IPS-NIHi11 (cell line): Measurements from ENCODE around the gene SLC25A44.

Experiments used
- DNase-seq: peaks from one replicate; pipeline ENCODE4 v3.0.0; 2012; ENCODE audit warnings: mixed read lengths, low spot score

SLC25A44 gene, protein sequence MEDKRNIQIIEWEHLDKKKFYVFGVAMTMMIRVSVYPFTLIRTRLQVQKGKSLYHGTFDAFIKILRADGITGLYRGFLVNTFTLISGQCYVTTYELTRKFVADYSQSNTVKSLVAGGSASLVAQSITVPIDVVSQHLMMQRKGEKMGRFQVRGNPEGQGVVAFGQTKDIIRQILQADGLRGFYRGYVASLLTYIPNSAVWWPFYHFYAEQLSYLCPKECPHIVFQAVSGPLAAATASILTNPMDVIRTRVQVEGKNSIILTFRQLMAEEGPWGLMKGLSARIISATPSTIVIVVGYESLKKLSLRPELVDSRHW

DNA sequence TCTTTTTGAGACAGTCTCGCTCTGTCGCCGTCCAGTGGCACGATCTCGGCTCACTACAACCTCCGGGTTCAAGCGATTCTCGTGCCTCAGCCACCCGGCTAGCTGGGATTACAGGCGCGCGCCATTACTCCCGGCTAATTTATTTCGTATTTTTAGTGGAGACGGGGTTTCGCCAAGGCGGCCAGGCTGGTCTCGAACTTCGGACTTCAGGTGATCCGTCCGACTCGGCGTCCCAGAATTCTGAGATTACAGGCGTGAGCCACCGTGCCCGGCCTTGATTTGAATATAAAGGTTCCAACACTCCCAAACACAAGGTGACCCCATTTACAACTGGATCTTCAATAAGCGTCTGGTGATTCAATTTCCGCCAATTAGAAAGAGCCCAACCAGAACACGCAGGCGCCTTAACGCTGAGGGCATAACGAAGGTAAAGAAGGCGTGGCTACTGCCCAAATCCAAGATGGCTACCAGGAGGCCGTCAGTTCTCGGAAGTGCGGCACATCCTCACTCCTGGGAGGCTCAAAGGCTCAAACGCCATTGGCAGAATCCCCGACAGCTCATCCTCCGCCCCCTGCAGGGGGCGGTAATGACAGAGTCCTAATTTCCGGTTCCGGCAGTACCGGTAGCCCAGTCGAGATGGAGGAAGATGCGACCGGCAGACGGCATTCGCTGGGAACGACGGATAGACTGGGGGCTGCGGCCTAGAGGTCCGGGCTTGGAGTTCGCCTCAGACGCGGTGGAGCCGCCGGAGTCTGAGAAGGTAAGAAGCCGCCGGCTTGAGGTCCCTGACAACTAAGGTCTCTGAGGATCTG, at the start of gene SLC25A44:
TSS of gene SLC25A44 (plus strand) at position 617 of the 812 bp plus-strand sequence. CDS start 5,744 bp downstream, outside the sequence.
- DNase-seq = peak; percentile 96

DNA sequence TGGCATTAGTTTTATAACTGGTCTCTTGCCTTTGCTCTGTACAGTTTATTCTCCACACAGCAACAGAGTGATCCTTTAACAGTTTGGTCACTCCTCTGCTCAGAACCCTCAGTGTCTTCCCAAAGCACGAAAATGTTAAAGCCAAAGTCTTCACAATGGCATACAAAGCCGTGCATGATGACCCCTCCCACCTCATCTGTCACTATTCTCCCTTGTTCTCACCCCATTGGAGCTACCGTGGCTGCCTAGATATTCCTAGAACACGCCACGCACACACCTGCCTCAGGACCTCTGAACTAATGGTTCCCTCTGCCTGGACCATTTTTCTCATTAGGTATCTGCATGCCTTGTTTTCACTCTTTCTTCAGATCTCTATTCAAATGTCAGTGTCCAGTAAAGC, 49.2 kb upstream of the SLC25A44 start:
- no peak for DNase-seq

DNA sequence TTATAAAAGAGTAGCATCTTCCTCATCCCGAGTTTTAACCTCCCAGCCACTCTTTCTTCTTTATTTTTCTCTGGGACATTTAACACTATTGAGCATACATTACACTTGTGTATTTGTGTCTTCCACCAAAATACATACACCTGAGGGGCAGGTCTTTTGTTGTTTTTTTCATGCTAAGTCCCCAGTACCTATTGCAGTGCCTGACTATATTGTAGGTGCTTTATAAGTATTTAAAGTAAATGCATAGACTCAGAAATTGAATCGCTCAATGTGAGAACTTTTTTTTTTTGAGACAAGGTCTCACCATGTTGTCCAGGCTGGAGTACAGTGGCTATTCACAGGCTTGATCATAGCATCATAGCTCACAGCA, 48.3 kb upstream of the SLC25A44 start:
- no peak for DNase-seq

DNA sequence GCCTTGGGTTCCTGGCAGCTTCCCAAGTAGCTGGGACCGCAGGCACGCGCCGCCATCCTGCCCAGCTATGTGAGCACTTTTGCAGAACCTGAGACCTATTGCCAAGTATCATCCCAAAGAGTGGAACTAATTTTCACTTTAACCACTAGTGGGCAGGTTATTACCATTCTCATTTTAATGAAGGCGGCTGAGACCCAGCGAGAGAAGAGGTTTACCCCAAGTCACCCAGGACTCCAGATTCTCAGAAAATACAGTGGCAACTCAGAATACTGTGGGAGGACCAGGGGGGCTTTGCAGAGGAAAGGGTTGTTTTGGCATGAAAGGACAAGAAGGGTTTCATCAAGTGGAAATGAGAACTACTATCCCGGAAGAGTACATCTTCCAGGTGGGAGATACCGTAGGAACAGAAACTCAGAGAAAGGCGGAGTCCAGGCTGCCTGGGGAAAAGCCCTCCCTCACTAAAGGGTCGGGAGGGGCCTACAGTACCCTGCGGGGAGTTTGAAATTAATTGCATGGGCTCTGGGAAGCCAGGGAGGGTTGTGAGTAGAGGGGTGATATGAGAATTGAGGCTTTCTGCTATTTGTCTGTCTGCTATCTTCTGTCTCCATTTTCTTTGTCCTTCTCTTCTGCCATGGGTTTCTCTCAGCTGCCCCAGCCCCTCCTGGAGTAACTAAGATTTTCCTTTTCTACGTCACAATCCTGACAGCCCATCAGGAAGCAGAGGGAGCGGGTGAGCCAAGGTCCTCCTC, 47.7 kb upstream of the SLC25A44 start:
- DNase-seq = peak; percentile 49

DNA sequence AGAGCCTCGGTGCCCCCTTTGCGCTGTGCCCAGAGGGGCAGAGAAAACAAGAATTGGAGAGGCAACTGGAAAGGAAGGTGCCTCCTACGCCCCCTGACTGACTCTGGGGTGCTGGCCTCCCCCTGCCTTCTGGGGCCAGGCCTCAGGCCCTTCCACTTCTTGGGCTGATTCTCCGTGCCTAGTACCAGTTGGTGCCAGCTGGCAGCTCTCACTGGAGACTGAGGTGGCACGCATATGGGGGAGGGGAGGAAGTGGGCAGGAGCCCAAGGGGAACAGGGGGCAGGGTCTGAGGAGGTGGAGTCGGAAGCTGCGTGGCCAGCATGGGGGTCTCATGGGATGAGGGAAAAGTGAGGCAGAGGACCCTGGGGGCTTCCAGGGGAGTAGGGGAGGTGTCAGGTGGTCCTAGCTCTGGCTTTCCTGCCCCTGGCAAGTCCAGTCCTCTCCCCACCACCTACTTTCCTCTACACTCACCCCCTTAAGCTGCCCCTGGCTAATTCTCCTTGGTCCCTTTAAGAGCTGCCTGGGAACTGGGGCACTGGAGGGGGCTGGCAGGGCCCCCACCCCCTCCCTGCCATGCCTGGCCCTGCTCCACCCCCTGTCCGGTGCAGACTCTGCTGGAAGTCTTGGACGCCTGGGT, 47.0 kb upstream of the SLC25A44 start:
- DNase-seq = no peak

DNA sequence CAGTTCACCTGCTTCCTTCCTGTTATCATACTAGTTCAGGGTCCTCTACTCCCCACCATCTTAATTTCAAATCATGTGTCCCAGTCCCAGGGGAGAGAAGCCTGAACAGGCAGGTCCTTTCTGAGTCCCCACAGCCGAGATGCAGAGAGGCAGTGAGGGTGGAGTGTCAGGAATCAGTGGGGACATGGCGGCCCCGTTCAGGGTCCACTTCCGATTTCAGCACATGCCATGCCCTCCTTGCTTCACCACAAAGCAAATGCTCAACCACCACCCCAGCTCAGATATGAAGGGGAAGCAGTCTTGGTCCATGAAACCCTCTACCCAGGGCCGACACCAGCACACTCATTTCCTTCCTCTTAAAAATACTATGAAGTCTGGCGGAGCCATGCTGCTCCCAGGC, 45.7 kb upstream of the SLC25A44 start:
- no peak for DNase-seq

DNA sequence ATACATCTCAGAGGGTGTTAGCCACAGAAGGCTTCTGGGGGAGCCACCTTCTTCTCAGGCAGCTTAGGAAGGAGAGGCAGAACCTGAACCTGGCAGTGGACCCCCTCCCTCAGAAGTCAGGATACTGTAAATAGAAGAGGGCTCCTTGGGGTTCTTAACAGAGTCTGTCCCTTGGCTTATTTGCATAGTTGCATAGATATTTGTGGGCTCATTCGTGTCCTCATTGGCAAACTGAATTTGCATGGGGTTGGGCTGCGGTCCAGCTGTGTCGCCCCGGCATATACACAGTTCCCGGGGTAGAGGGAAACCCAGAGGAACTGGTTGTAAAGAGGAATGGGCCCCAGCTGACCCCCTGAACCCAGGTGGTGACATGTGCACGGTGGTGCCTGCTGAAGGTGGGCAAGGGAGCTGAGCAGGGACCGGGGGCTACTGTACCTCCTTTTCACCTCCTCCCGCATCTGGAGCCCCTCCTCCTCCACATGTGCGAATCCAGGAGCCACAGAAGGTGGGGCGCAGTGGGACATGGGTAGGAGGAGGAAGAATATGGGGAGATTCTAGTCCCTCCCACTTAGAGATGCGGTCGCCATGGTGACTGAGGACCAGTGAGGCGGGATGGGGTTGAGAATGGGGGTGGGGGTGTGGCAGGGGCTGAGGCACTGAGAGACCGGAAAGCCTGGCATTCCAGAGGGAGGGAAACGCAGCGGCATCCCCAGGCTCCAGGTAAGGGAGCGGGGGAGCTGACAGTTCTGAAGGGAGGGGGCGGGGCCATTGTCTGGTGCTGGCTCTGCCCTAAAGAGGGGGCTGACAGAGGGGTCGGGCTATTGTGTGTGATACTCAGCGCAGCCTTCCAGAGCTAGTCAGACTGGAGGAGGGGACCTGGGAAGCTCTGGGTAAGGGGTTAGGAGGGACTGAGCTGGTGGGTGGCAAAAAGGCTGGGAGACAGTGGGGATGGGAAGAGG, 44.3 kb upstream of the SLC25A44 start:
- peak; percentile 78 for DNase-seq

DNA sequence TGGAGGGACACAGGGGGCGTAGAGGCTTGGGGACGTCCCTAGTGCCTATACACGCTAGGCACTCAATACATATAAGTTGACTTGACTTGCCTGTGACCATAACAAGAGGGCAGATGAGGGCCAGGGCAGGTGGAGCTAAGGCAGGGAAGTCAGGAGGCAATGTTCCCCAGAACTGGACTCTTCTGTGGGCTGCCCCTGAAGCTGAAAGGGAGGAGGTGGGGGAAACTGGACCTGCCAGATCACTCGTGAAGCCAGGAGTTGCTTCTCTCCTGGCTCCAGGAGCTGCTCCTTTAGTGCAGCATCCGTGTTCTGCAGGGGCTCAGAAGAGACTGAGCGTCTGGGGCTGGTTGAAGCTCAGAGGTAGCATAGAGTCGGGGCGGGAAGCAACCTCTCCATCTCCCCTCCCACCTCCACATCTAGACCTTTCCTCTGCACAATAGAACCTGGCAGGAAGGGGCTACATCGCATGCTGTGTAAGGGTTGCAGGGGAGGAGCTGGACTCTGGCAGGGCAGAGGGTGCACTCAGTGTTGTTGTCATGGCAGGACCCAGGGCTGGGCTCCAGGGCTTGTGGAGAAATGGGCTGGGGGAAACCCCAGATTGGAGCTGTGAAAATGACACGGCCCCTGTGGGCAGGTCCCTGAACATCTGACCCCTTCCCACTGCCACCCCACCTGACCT, 43.4 kb upstream of the SLC25A44 start:
- no peak for DNase-seq

DNA sequence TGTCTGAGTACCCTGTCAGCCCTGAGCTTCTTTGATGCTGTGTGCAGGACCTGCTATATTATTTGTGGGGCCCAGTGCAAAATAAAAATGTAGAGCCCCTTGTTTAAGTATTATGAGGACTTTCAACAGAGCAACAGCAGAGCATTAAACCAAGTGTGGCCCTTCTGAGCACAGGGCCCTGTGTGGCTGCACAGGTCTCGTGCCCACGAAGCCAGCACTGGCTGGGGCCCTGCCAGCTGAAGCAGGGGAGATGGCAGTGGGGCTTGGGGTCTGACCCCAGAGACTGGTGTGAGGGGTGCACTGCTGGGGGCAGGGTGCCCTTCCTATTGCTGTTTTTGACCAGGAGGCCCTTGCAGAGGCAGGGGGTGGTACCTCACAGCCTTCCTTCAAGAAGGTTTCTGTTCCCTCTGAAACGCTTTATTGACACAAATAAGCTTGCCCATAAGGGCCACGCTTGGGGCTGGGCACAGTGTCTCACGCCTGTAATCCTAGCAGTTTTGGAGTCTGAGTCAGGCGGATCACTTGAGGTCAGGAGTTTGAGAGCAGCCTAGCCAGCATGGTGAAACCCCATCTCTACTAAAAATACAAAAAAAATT, 42.7 kb upstream of the SLC25A44 start:
- no peak for DNase-seq

DNA sequence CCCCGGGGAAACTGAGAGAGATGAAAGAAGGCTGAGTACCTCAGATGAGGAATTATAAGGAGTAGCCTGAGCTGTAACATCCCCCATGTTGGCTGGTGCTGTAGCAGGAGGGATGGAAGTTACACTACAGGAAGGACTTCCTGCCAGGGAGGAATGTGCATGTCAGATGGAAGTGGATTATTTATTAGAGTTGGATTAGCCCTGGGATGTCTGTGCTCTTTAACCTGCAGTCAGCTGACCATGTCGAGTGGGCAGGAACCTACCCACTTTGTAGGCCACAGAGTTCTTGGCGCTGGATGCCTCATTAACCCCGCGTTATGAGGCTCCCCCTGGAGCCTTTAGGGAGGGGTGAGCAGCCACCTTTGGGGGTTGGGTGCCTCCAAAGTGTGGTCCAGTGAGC, 41.3 kb upstream of the SLC25A44 start:
- no peak for DNase-seq

DNA sequence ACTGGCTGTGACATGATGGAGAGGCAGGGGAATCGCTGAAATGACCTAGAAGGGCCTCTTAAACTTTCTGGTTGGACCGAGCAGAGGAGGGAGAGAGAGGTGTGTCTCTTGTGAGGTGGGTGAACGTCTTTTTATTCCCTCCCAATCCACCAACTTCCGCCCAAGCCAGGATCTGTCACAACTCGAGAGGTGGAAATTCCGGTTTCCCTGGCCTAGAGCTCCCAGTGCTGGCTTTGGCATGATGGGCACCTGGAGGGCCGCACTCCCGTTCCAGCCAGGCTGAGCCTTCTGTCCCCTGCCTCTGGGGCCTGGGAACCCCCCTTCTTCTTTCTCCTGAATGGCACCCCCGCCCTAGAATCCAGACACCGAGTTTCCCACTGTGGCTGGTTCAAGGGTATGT, 40.5 kb upstream of the SLC25A44 start, which contains the start of gene SEMA4A:
TSS of gene SEMA4A (plus strand) at position 224 of the 400 bp plus-strand sequence. CDS start 994 bp downstream, outside the sequence.
- peak; percentile 73 for DNase-seq

DNA sequence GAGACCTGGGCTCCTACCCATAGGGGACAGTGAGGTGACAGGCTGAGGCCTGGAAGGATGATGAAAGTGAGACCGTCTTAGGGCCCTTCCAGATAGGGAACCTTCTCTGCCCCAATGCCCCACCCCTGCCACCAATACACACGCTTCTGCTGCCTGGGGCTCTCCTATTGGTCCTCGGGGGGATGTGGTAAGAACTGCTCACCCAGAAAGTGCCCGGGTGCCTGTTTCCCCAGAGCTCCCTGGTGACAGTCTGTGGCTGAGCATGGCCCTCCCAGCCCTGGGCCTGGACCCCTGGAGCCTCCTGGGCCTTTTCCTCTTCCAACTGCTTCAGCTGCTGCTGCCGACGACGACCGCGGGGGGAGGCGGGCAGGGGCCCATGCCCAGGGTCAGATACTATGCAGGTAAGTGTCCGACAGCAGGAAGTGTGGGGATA, 39.6 kb upstream of the SLC25A44 start:
- DNase-seq = no peak

DNA sequence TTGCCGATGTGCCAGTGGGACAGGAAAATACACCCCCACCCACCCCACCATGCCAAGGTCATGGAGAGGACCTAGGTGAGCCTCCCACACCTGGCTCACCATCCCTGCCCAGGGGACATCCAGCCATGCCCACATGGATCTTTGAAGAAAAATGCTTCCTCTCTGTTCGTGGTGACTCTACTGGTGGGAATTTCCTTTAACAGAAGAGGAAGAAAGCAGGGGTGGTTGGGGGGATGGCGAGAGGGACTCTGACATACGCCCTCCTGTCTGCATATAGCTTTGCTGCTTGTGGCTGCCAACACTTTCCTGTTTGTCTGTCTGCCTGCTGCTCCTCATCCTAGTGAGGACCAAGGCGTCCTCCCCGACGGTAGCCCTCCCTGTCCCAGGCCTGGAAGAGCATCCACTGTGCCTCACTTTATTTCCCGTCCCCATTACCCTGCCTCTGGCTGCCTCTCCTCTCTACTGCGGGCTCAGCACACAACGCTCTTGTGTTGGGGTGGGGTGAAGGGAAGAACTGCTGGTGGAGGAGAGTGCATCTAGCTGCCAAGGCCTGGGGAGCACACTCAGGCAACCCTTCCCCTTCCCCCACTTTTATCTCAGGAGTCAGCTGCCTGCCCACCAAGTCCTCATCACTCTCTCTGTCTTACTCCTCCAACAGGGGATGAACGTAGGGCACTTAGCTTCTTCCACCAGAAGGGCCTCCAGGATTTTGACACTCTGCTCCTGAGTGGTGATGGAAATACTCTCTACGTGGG, 38.0 kb upstream of the SLC25A44 start:
- DNase-seq = no peak

DNA sequence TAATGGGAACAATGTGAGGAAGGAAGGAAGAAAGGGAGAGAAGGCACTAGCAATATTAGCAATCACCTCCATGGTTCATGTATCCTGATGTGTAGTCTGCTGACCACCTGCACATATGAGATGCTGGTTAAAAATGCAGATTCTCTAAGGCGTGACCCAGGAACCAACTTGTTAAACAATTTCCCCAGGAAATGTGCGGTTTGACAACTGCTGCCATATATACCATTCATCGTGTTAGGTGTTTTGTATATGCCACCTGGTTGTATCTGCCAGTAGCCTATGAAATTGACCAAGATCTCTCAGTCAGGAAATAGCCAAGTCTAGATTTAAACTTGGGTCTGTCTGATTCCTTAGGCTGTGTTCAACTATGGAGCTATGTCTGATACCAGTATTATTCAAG, 36.4 kb upstream of the SLC25A44 start:
- DNase-seq = no peak

DNA sequence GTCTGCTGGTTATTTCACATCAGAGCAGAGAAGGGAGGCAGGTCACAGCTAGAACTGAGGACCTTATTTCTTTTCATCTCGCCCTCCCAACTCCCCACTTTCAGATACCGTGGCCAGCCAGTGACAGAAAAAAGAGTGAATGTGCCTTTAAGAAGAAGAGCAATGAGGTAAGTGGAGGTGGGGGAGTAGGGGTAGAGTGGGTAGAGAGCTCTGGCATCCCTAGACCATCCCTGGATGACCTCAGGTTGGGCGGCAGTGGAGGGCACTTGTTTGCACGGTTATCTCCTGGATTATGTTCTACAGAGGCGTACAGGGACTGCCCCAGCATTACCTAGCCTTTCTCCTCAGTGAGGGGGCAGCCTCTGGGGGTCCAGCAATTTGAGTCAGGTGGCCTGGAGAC, 35.9 kb upstream of the SLC25A44 start:
- no peak for DNase-seq

DNA sequence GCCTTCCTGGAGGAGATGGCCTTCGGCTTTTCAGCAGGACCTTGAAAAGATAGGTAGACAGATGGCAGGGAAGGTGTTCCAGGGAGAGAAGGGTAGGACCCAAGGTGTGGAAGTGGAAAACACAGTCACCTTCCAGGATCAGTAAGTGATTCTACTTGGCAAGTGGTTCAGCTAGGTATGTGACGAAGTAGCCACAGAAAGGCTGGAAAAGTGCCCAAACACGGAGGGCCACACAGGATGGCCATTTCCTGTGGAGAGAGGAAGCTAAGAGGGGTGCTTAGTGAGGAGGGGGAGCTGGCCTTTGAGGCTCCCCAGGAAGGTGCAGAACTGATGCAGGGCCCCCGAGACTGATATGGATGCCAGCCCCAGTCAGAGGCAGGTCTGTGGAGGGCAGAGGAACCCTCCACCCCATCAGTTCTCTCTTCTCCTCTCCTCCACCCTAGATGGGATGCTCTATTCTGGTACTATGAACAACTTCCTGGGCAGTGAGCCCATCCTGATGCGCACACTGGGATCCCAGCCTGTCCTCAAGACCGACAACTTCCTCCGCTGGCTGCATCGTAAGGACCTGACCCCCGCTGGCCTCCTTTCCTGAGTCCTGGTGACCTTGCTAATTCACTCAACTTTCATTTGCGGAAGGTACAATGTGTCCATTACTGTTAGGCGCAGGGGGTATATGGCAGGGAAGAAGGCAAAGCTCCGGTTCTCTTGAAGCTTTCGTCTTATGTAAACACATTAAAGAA, 33.7 kb upstream of the SLC25A44 start:
- no peak for DNase-seq

DNA sequence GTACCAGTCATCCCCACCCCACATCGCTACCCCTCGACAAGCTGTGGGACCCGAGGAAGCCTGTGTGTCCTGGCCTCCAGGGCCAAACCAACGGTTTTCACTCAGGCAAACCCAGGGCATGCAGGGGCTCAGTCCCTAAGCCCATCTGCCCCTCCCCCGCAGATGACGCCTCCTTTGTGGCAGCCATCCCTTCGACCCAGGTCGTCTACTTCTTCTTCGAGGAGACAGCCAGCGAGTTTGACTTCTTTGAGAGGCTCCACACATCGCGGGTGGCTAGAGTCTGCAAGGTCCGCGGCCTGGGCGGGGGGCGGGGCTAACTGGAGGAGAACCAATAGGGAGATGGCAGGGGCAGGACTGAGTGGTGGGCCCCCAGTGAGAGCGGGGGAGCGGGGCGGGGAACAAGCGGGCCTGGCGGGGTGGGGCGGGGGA, 33.1 kb upstream of the SLC25A44 start:
- DNase-seq = peak; percentile 91

DNA sequence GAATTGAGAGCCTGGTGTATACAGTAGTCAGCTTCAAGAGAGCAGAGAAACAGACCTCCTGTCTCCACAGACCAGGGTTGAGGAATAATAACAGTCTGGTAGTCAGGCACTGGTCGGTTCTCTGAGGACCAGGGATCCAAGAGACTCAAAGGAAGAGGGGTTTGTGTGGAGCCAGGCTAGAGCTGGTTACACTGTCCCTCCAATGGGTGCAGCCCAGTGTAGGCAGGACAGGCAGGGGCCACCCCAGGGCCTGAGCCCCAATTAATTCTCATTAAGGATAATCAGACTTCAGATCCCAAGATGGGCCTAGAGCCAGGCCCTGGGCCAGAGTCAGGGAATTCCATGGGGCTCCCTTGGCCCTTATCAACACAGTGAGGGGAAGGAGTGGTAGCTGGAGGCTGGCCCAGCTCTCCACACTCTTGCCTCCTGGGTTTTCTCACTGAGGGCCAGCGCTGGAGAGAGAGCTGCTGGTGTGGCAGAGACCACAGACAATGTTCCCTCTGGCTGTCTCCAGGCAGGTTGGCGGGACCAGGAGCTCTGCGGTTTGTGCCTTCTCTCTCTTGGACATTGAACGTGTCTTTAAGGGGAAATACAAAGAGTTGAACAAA, 31.4 kb upstream of the SLC25A44 start:
- no peak for DNase-seq
